Measurements from ENCODE around the gene AUTS2.

The AUTS2 gene

DNA sequence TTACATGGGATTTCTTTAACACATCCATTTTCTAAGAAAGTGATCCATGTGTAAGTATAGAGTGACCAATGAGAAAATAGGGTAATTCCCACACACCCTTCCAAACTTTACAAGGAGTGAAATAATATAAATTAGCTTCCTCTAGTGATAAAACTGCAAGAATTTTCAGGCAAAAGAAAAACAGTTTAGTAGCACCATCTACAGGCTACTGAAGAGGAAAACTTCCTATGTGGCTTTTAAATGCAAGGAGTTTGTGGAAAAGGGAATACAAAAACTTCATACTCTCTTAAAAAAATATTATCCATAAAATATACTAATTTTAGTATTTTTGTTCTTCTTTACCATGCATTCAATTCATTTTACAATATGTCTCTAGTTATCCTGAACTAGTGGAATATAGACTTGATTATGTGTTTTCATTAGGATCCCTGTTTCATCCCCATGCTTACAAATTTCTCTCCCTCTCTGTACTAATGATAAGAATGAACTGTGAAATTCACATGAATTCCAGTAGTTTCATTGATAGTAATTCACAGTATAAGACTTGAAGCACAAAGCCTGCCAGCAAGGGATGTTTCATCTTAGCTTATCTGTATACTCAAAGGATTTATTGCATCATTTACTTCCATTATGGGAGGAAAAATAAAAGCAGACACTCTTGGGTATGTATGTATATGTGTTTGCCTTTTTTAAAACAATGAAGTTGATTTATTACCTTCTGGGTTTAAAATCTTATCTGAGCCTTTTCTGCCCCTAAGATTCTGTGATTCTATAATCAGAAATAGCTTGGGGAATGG is 442.9 kb downstream of the AUTS2 start:
- TF ChIP-seq, protein P1, sequence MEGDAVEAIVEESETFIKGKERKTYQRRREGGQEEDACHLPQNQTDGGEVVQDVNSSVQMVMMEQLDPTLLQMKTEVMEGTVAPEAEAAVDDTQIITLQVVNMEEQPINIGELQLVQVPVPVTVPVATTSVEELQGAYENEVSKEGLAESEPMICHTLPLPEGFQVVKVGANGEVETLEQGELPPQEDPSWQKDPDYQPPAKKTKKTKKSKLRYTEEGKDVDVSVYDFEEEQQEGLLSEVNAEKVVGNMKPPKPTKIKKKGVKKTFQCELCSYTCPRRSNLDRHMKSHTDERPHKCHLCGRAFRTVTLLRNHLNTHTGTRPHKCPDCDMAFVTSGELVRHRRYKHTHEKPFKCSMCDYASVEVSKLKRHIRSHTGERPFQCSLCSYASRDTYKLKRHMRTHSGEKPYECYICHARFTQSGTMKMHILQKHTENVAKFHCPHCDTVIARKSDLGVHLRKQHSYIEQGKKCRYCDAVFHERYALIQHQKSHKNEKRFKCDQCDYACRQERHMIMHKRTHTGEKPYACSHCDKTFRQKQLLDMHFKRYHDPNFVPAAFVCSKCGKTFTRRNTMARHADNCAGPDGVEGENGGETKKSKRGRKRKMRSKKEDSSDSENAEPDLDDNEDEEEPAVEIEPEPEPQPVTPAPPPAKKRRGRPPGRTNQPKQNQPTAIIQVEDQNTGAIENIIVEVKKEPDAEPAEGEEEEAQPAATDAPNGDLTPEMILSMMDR (IDR thresholded peaks at IDR 0.05; ENCODE audit: insufficient read depth, low read length, missing control alignments): peak; percentile 24
- no peak for DNase-seq (ENCODE audit: low read depth, low spot score)
- H3K4me3 ChIP-seq (ENCODE audit: low read depth, low read length): no peak overlapping the region
- ChIA-PET POLR2A (no interaction called here), CTCF (interaction anchor here (0.6 to 9.5 kb wide), 33 partner anchors 9 to 897 kb away, joined by 3 to 150 read pairs (median 3); no protein-coding TSS in a partner anchor)

DNA sequence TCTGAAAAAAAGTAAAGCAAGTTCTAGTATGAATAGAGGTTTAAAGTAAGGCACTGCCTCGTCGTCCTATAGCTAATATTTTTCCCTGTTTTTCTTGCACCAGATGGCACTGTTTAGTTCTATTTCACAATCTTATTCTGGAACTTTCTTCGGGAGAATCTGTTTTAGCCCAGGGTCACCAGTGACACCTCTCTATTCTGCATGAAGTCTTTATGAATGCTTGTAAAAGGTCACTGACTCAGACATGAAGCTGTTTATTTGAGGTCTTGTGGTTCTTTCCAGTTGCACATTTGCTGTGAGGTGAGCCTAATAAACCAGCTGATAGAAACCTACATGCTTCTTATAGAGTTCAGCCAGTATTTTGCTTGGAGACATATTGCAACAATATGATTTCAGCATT is 444.3 kb downstream of the AUTS2 start:
- peak; percentile 29 for DNase-seq (ENCODE audit: low read depth, low spot score)
- POLR2A ChIA-PET: interaction anchor here (0.9 to 1.3 kb wide), 2 partner anchors 72 to 676 kb away, joined by 3 read pairs; no protein-coding TSS in a partner anchor
- TF ChIP-seq, protein P1 (IDR thresholded peaks at IDR 0.05; ENCODE audit: insufficient read depth, low read length, missing control alignments): peak; percentile 6
- CTCF ChIA-PET: interaction anchor here (0.6 to 9.5 kb wide), 39 partner anchors 8 to 1354 kb away, joined by 3 to 150 read pairs (median 4); no protein-coding TSS in a partner anchor
- H3K4me3 ChIP-seq (ENCODE audit: low read depth, low read length): no peak overlapping the region

DNA sequence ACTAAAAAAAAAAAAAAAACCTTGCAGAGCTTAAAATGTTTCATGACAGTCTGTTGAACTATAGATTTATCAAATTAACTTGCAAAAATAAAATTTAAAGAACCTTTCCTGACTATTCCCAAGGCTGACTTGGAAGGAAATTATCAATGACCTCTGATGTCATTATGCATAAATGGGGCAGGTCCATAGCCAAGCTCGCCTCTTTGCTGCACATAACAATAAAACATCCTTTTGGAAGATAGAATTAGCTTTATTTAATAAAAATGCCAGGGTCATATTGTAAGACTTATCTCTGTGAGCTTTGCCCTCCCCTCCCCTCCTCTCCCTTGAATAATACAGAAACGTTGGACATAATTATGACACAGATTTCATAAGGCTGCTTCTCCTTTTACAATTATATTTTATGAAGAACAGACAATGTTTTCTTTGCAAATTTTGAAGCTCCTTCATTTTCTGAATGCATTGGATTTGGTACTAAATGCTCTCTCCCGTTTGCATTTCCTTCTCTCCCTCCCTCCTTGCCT is 444.8 kb downstream of the AUTS2 start:
- DNase-seq (ENCODE audit: low read depth, low spot score): no peak
- TF ChIP-seq, protein P1 (IDR thresholded peaks at IDR 0.05; ENCODE audit: insufficient read depth, low read length, missing control alignments): no peak
- ChIA-PET CTCF (interaction anchor here (0.7 to 9.5 kb wide), 32 partner anchors 9 to 738 kb away, joined by 3 to 150 read pairs (median 4); no protein-coding TSS in a partner anchor), POLR2A (interaction anchor here (0.9 to 1.3 kb wide), 2 partner anchors 72 to 677 kb away, joined by 3 read pairs; no protein-coding TSS in a partner anchor)
- no peak overlapping the region for H3K4me3 ChIP-seq (ENCODE audit: low read depth, low read length)

DNA sequence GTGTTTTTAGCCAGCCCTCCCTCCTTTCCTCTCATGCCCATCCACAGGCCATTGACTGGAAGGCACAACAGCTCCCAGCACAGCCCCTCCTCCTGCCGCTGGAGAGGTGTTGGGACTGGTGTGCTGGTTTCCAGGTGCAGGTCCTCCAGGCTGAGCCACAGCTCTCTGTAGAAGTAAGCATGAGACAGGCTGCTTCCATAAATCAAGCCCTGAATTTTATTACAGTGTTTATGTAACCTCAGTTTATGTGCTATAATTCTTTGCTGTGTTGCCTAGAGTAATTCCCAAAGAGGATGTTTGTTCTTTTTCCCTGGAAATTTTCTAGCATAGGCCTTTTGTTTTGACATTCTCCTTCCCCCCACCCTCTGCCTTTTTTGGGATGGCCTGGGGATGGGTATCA is 445.8 kb downstream of the AUTS2 start:
- ChIA-PET CTCF (interaction anchor here (2.2 to 9.5 kb wide), 4 partner anchors 9 to 654 kb away, joined by 11 to 150 read pairs (median 73); no protein-coding TSS in a partner anchor), POLR2A (no interaction called here)
- DNase-seq (ENCODE audit: low read depth, low spot score): no peak
- TF ChIP-seq, protein P1 (IDR thresholded peaks at IDR 0.05; ENCODE audit: insufficient read depth, low read length, missing control alignments): no peak
- H3K4me3 ChIP-seq (ENCODE audit: low read depth, low read length): no peak overlapping the region

DNA sequence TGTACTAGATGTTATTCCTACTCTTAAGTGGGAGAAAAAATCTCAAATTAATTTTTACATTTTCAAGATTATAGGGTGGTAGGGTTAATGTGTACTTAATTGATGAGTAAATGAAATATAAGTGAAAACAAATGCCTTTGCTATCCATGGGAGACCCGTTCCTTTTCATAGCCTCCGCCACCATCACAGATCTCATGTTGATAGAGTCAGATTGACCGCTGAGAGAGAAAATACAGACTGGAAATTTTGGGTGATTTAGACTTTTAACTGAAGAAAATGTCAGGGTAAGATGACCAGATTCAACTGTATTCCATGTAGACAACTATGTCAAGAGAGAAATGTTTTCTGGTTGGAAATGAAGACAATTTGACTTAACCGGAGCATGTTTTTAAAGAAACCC is 446.2 kb downstream of the AUTS2 start:
- ChIA-PET POLR2A (no interaction called here), CTCF (interaction anchor here (5.0 to 9.5 kb wide), 3 partner anchors 8 to 654 kb away, joined by 51 to 150 read pairs (median 95); no protein-coding TSS in a partner anchor)
- no peak for DNase-seq (ENCODE audit: low read depth, low spot score)
- TF ChIP-seq, protein P1 (IDR thresholded peaks at IDR 0.05; ENCODE audit: insufficient read depth, low read length, missing control alignments): no peak
- no peak overlapping the region for H3K4me3 ChIP-seq (ENCODE audit: low read depth, low read length)

DNA sequence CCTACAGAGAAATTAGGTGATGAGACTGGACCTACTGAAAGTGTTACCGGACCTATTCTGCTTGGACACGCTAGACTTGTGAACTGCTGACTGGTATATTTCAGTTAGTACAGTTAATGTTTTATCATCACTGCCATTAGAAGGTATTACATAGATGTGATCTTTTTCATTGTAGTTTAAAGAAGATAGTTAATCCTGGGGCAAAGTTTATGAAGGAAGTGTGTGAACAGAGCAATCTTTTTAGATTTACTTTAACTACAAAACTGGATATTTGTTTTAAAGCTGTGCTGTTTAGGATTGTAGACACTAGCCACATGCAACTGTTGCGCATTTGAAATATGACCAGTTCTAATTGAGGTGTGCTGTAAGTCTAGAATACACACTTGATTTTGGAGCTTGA is 446.7 kb downstream of the AUTS2 start:
- CTCF ChIA-PET: interaction anchor here (5.0 to 9.5 kb wide), 3 partner anchors 8 to 653 kb away, joined by 51 to 150 read pairs (median 95); no protein-coding TSS in a partner anchor
- no peak for DNase-seq (ENCODE audit: low read depth, low spot score)
- no peak overlapping the region for H3K4me3 ChIP-seq (ENCODE audit: low read depth, low read length)
- POLR2A ChIA-PET: no interaction called here
- TF ChIP-seq, protein P1 (IDR thresholded peaks at IDR 0.05; ENCODE audit: insufficient read depth, low read length, missing control alignments): no peak
